Tibial artery (tissue), 4 donors: ENCODE data around the gene RPN2.

ENCODE experiments used
- DNase-seq, 2 donors: peaks; one replicate each; pipeline ENCODE4 v3.0.0-alpha.2; 2019
- H3K27ac ChIP-seq, 2 donors: fragments of 200-600 bp; sonication (generic) in 1 of 2; 1 replicate in 1 of 2; 2 replicates in 1 of 2; pipeline ENCODE4 v1.5.1; 2018 to 2019; ENCODE audit warnings: mild to moderate bottlenecking in 1 of 2
- H3K27me3 ChIP-seq, 2 donors: fragments of 200-600 bp; sonication (generic) in 1 of 2; one replicate each; pipeline versions ENCODE4 v1.5.1 to v1.6.0; 2016 to 2019
- H3K36me3 ChIP-seq, 3 donors: fragments of 200-600 bp; sonication (generic) in 2 of 3; one replicate each; pipeline ENCODE4 v1.5.1; 2016 to 2019; ENCODE audit warnings: mild to moderate bottlenecking in 2 of 3
- H3K4me1 ChIP-seq, 4 donors: fragments of 200-600 bp; sonication (generic) in 2 of 4; 1 replicate in 3 of 4; 2 replicates in 1 of 4; pipeline ENCODE4 v1.5.1; 2016 to 2019
- H3K4me3 ChIP-seq, 2 donors: fragments of 200-600 bp; sonication (generic) in 1 of 2; 1 replicate in 1 of 2; 2 replicates in 1 of 2; pipeline ENCODE4 v1.5.1; 2018 to 2019; ENCODE audit warnings: mild to moderate bottlenecking in 2 of 2
- H3K9me3 ChIP-seq, 3 donors: fragments of 200-600 bp; sonication (generic) in 1 of 3; one replicate each; pipeline ENCODE4 v1.5.1; 2016 to 2019
- intact Hi-C: fragments of 100-400 bp; cut with DNase I; formaldehyde crosslinking; loops from one replicate; pipeline ENCODE4 v1.15.0; 2023; ENCODE audit warnings: low total_unique reads
- TF ChIP-seq, protein P1 (sequence below), 2 experiments: fragments of 200-600 bp in 1 of 2; fragments of 450-650 bp in 1 of 2; IDR thresholded peaks; one replicate each; pipeline ENCODE4 v1.5.1; 2017 to 2019; ENCODE audit warnings: antibody characterized with exemption in 2 of 2, mild to moderate bottlenecking in 1 of 2, moderate library complexity in 1 of 2

The RPN2 gene

GRCh38 chr20:37266940-37267666 is 88.0 kb downstream of the RPN2 start:
- DNase-seq = no peak
- Histone ChIP-seq H3K27ac (no peak overlapping the region), H3K4me1 (no peaks in the 10 kb centered on the region), H3K27me3 (peaks cover 0 to 5% of the 10 kb centered on the region in 2 donors), H3K36me3 (no peaks in the 10 kb centered on the region), H3K4me3 (no peak overlapping the region), H3K9me3 (no peaks in the 10 kb centered on the region)
- intact Hi-C loops = loop anchor here (5.0 kb wide), 1 partner anchor 120 kb away; no protein-coding TSS in a partner anchor
- TF ChIP-seq, protein P1, sequence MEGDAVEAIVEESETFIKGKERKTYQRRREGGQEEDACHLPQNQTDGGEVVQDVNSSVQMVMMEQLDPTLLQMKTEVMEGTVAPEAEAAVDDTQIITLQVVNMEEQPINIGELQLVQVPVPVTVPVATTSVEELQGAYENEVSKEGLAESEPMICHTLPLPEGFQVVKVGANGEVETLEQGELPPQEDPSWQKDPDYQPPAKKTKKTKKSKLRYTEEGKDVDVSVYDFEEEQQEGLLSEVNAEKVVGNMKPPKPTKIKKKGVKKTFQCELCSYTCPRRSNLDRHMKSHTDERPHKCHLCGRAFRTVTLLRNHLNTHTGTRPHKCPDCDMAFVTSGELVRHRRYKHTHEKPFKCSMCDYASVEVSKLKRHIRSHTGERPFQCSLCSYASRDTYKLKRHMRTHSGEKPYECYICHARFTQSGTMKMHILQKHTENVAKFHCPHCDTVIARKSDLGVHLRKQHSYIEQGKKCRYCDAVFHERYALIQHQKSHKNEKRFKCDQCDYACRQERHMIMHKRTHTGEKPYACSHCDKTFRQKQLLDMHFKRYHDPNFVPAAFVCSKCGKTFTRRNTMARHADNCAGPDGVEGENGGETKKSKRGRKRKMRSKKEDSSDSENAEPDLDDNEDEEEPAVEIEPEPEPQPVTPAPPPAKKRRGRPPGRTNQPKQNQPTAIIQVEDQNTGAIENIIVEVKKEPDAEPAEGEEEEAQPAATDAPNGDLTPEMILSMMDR (IDR thresholded peaks at IDR 0.05) = no peak

DNA sequence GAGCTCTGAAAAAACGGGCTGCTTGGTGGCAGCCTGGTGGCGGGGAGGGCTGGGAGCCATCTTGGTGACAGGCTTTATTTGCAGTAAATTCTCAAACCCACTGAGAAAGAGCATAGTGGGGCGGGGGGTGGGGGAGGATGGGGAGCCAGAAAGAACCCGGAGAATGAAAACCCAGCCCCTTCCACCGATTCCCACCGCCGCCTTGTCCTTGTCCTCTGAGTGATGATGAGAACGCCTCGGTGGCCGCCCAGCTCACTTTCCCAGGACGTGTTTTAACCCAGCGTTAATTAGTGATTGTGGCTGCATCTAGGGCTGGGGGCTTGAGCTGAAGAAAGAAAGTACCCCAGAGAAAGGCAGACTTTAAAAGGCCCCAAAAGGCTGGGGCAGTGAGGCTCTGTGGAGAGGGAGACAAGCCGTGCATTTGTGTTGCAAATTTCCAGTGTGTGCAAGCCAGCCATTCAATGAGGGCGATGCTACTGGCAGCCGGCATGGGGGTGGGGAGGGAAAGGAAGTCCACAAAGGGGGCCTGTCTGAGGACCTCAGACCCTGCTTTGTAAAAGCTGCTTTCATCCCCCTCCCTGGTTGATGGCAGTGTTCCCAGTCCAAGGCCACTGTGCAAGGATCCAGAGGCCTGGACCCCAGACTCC is 88.7 kb downstream of the RPN2 start:
- no peaks in the 10 kb centered on the region for H3K36me3 ChIP-seq
- no peaks in the 10 kb centered on the region for H3K9me3 ChIP-seq
- no peak for DNase-seq
- H3K27me3 ChIP-seq = peaks cover 0 to under 1% of the 10 kb centered on the region in 2 donors
- intact Hi-C loops = loop anchor here (5.0 kb wide), 1 partner anchor 120 kb away; no protein-coding TSS in a partner anchor
- H3K27ac ChIP-seq = no peak overlapping the region
- TF ChIP-seq, protein P1 (IDR thresholded peaks at IDR 0.05) = no peak
- no peak overlapping the region for H3K4me3 ChIP-seq
- no peaks in the 10 kb centered on the region for H3K4me1 ChIP-seq

- intact Hi-C loops = loop anchor here (2.0 kb wide), 1 partner anchor 262 kb away; no protein-coding TSS in a partner anchor
- TF ChIP-seq, protein P1 (IDR thresholded peaks at IDR 0.05) = no peak
- Histone ChIP-seq H3K27ac (no peak overlapping the region), H3K4me1 (no peaks in the 10 kb centered on the region), H3K4me3 (no peak overlapping the region), H3K27me3 (no peaks in the 10 kb centered on the region), H3K36me3 (no peaks in the 10 kb centered on the region), H3K9me3 (no peaks in the 10 kb centered on the region)
- no peak for DNase-seq
Observed at GRCh38 chr20:37270576-37271420, 91.7 kb downstream of the RPN2 start.

DNA sequence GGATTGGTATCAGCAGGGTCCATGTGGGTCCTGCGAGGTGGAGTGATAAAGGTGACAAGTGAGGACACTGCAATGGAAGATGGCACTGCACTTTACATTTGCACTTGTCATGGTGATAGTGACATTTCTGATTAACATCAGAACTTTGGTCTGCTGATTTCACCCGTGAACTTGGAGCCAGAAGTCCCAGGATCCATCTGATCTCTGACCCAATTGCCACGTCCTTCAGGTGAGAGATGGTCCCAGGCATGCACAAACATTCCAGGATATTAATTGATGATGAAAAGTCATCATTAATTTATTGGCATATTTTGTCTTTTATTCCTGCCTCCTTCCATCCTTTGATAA is 92.3 kb downstream of the RPN2 start:
- intact Hi-C loops = loop anchor here (2.0 kb wide), 1 partner anchor 261 kb away; no protein-coding TSS in a partner anchor
- Histone ChIP-seq H3K4me1 (peaks cover 0 to 4% (median under 1%) of the 10 kb centered on the region in 4 donors), H3K4me3 (no peak overlapping the region), H3K27ac (no peak overlapping the region), H3K27me3 (no peaks in the 10 kb centered on the region), H3K36me3 (no peaks in the 10 kb centered on the region), H3K9me3 (no peaks in the 10 kb centered on the region)
- TF ChIP-seq, protein P1 (IDR thresholded peaks at IDR 0.05) = no peak
- no peak for DNase-seq

DNA sequence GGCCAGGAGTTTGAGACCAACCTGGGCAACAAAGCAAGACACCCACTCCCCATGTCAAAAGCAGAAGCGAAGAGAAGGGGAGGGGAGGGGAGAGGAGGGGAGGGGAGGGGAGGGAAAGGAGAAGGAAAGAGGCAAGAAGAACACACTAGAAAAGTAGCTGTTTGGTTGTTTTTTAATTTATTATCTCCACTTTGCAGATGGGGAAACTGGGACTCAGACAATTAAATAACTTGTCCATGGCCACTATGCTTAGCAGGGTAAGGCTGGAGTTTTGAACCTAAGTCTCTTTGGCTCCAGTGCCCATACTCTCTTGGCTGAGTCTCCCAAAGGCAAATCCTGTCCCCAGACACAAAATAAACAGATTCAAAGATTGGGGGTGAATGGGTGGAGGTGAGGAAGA is 94.9 kb downstream of the RPN2 start:
- no peaks in the 10 kb centered on the region for H3K9me3 ChIP-seq
- H3K4me3 ChIP-seq = no peak overlapping the region
- H3K27ac ChIP-seq = no peak overlapping the region
- H3K27me3 ChIP-seq = no peaks in the 10 kb centered on the region
- no peak for DNase-seq
- TF ChIP-seq, protein P1 (IDR thresholded peaks at IDR 0.05) = no peak
- intact Hi-C loops = no loop called here
- no peaks in the 10 kb centered on the region for H3K36me3 ChIP-seq
- peaks cover 0 to 13% (median 8%) of the 10 kb centered on the region in 4 donors for H3K4me1 ChIP-seq
